ENCODE results near the gene CHN1. TPM values are rescaled to one million over a fixed set of nuclear protein-coding genes. Genes with fewer than 3 reads are reported as not detected.

CHN1 gene
- total and polyA plus RNA-seq, 2 donors from 2014 or later: 6.5 to 14.1 TPM

DNA sequence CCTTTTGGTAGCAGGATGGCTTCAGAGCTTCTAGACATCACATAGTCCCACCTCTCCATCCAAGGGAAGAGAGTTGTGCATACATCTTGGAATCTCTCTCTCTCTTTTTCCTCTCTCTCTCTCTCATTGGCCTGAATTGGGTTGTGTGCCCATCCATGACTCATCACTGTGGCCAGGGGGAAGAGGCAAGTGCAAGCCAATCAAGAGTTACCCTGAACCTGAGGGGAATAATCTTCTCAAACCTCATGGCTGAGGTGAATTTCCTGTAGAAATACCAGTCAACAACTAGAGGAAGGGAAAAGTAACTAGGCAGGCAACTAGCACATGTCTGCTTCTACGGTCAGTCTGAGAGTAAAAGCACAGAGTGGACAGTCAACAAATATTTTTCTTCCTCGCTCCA is 7.3 kb upstream of the CHN1 start:
- Histone ChIP-seq H3K9ac (ENCODE audit: low read length in 3 of 3) (no peak overlapping the region), H3K4me1 (ENCODE audit: control insufficient read depth in 2 of 3, insufficient read depth in 2 of 3, low read depth in 1 of 3, low read length in 3 of 3) (no peaks in the 10 kb centered on the region), H3K4me3 (ENCODE audit: low read length in 3 of 3) (no peak overlapping the region), H3K27me3 (ENCODE audit: control insufficient read depth, insufficient read depth, low read length) (no peaks in the 10 kb centered on the region), H3K36me3 (ENCODE audit: control insufficient read depth in 2 of 3, insufficient read depth in 3 of 3, low read length in 3 of 3) (no peaks in the 10 kb centered on the region), H3K27ac (ENCODE audit: low read depth in 2 of 2, low read length in 2 of 2) (no peak overlapping the region), H3K9me3 (ENCODE audit: control insufficient read depth in 2 of 3, insufficient read depth in 1 of 3, low read length in 3 of 3) (no peaks in the 10 kb centered on the region)
- TF ChIP-seq, protein P1, sequence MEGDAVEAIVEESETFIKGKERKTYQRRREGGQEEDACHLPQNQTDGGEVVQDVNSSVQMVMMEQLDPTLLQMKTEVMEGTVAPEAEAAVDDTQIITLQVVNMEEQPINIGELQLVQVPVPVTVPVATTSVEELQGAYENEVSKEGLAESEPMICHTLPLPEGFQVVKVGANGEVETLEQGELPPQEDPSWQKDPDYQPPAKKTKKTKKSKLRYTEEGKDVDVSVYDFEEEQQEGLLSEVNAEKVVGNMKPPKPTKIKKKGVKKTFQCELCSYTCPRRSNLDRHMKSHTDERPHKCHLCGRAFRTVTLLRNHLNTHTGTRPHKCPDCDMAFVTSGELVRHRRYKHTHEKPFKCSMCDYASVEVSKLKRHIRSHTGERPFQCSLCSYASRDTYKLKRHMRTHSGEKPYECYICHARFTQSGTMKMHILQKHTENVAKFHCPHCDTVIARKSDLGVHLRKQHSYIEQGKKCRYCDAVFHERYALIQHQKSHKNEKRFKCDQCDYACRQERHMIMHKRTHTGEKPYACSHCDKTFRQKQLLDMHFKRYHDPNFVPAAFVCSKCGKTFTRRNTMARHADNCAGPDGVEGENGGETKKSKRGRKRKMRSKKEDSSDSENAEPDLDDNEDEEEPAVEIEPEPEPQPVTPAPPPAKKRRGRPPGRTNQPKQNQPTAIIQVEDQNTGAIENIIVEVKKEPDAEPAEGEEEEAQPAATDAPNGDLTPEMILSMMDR (IDR thresholded peaks at IDR 0.05; ENCODE audit: borderline replicate concordance, extremely low read depth, insufficient read depth): no peak
- intact Hi-C loops (cut with DNase I): no loop called here
- no peak for FAIRE-seq
- DNase-seq: no peak

DNA sequence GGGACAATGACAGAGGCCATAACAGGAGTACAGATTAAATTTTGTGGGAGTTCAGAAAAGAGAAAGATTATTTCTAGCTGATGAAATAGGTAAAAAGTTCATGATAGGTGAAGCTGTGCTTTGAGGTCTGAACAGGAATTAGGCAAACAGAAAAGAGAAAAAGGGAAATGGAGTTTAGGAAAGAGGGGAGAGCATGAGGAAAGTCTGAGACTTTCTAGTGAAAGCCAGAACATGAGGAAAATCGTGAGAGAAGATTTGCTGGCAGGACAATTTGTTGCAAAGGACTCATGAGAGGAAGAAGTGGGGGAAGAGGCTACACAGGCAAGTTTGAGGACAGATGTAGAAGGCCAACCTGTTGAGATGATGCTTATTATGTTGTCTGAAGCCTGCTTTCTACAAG is 6.3 kb upstream of the CHN1 start:
- TF ChIP-seq, protein P1 (IDR thresholded peaks at IDR 0.05; ENCODE audit: borderline replicate concordance, extremely low read depth, insufficient read depth): no peak
- DNase-seq (no peak), FAIRE-seq (no peak)
- Histone ChIP-seq H3K9ac (ENCODE audit: low read length in 3 of 3) (no peak overlapping the region), H3K9me3 (ENCODE audit: control insufficient read depth in 2 of 3, insufficient read depth in 1 of 3, low read length in 3 of 3) (no peaks in the 10 kb centered on the region), H3K27me3 (ENCODE audit: control insufficient read depth, insufficient read depth, low read length) (no peaks in the 10 kb centered on the region), H3K4me1 (ENCODE audit: control insufficient read depth in 2 of 3, insufficient read depth in 2 of 3, low read depth in 1 of 3, low read length in 3 of 3) (no peaks in the 10 kb centered on the region), H3K4me3 (ENCODE audit: low read length in 3 of 3) (no peak overlapping the region), H3K27ac (ENCODE audit: low read depth in 2 of 2, low read length in 2 of 2) (no peak overlapping the region), H3K36me3 (ENCODE audit: control insufficient read depth in 2 of 3, insufficient read depth in 3 of 3, low read length in 3 of 3) (no peaks in the 10 kb centered on the region)
- intact Hi-C loops (cut with DNase I): no loop called here

DNA sequence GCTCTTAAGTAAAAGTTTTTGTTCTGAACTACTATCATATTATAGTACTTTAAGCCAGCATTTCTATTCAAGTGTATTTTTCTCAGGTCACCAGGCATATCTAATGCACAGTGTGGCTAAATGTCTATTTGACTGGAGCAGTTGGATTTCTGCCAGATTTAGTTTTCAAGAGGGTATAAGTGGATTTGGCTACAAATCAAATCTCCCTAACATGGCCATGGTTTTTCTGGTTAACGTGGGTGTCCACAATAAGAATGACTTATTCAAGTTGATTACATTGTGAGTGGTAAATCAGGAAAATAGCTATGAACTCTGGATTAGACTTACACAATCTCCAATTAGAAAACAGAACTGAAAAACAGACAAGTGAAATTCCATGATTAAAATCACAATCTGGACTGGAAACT is 5.7 kb upstream of the CHN1 start:
- intact Hi-C loops (cut with DNase I): no loop called here
- Histone ChIP-seq H3K36me3 (ENCODE audit: control insufficient read depth in 2 of 3, insufficient read depth in 3 of 3, low read length in 3 of 3) (no peaks in the 10 kb centered on the region), H3K4me3 (ENCODE audit: low read length in 3 of 3) (no peak overlapping the region), H3K4me1 (ENCODE audit: control insufficient read depth in 2 of 3, insufficient read depth in 2 of 3, low read depth in 1 of 3, low read length in 3 of 3) (no peaks in the 10 kb centered on the region), H3K9me3 (ENCODE audit: control insufficient read depth in 2 of 3, insufficient read depth in 1 of 3, low read length in 3 of 3) (no peaks in the 10 kb centered on the region), H3K9ac (ENCODE audit: low read length in 3 of 3) (no peak overlapping the region), H3K27ac (ENCODE audit: low read depth in 2 of 2, low read length in 2 of 2) (no peak overlapping the region), H3K27me3 (ENCODE audit: control insufficient read depth, insufficient read depth, low read length) (no peaks in the 10 kb centered on the region)
- no peak for FAIRE-seq
- DNase-seq: no peak
- TF ChIP-seq, protein P1 (IDR thresholded peaks at IDR 0.05; ENCODE audit: borderline replicate concordance, extremely low read depth, insufficient read depth): no peak

DNA sequence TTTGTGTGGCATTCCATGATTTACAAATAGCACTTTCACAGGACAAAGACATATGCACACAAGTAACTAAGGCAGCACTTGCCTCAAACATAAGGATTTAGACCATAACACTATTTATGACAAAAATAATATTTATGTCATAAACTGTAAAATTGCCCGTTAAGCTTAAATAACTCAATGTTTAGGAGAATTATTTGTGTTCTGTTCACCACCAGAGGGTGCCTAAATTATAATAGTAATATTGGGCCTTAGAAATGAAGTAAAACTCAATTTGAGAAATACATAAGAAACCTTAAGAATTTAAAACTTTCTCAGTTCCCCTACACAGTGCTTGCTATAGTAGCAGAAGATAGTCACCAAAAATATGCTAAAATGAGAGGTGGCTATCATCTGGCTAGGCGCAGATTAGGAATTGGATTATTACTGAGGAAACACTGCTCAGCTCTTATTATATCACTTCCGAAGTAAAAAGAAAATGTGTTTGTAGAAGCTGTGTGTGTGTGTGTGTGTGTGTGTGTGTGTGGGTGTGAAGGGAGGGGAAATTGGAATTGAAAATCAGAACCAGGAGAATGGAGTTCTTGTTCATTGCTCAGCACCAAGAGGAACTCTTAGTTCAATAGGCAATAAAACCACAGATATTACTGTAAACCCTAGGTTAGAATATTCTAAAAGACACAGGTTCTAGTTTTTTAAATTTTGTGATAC is 4.9 kb upstream of the CHN1 start:
- H3K4me1 ChIP-seq (ENCODE audit: control insufficient read depth in 2 of 3, insufficient read depth in 2 of 3, low read depth in 1 of 3, low read length in 3 of 3): peaks cover 0 to 2% (median 0%) of the 10 kb centered on the region in 3 donors
- no peak overlapping the region for H3K27ac ChIP-seq (ENCODE audit: low read depth in 2 of 2, low read length in 2 of 2)
- no peaks in the 10 kb centered on the region for H3K27me3 ChIP-seq (ENCODE audit: control insufficient read depth, insufficient read depth, low read length)
- no peak overlapping the region for H3K9ac ChIP-seq (ENCODE audit: low read length in 3 of 3)
- H3K36me3 ChIP-seq (ENCODE audit: control insufficient read depth in 2 of 3, insufficient read depth in 3 of 3, low read length in 3 of 3): no peaks in the 10 kb centered on the region
- no peaks in the 10 kb centered on the region for H3K9me3 ChIP-seq (ENCODE audit: control insufficient read depth in 2 of 3, insufficient read depth in 1 of 3, low read length in 3 of 3)
- TF ChIP-seq, protein P1 (IDR thresholded peaks at IDR 0.05; ENCODE audit: borderline replicate concordance, extremely low read depth, insufficient read depth): no peak
- intact Hi-C loops (cut with DNase I): no loop called here
- no peak overlapping the region for H3K4me3 ChIP-seq (ENCODE audit: low read length in 3 of 3)
- FAIRE-seq: no peak
- no peak for DNase-seq

Data from kidney (tissue), 14 donors.